Measurements from ENCODE around the gene ECI1.

- TF ChIP-seq, protein P1, sequence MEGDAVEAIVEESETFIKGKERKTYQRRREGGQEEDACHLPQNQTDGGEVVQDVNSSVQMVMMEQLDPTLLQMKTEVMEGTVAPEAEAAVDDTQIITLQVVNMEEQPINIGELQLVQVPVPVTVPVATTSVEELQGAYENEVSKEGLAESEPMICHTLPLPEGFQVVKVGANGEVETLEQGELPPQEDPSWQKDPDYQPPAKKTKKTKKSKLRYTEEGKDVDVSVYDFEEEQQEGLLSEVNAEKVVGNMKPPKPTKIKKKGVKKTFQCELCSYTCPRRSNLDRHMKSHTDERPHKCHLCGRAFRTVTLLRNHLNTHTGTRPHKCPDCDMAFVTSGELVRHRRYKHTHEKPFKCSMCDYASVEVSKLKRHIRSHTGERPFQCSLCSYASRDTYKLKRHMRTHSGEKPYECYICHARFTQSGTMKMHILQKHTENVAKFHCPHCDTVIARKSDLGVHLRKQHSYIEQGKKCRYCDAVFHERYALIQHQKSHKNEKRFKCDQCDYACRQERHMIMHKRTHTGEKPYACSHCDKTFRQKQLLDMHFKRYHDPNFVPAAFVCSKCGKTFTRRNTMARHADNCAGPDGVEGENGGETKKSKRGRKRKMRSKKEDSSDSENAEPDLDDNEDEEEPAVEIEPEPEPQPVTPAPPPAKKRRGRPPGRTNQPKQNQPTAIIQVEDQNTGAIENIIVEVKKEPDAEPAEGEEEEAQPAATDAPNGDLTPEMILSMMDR (IDR thresholded peaks at IDR 0.05), result no peak
- TF ChIP-seq POLR2A (IDR thresholded peaks at IDR 0.05), result no peak
Measured at GRCh38 chr16:2233872-2234812, 17.2 kb downstream of the ECI1 start.
